Esophagus (tissue), 2 donors: ENCODE measurements around the gene PLAAT2. TPM values are rescaled to one million over a fixed set of nuclear protein-coding genes. Genes with fewer than 3 reads are reported as not detected.
"Not testable (repeated sequence)": the region's sequence is repeated elsewhere in the genome, so short reads cannot be mapped to it uniquely, and the experiment has no call there.

Experiments
- H3K27ac ChIP-seq, 2 donors: one replicate each; pipeline ENCODE4 v1.5.1; 2013; ENCODE audit warnings: low read depth in 2 of 2, mild to moderate bottlenecking in 2 of 2, inconsistent platforms in 1 of 2, low read length in 1 of 2, moderate library complexity in 1 of 2
- H3K27me3 ChIP-seq, 2 donors: one replicate each; pipeline ENCODE4 v1.6.1; 2013; ENCODE audit warnings: low read length in 2 of 2, control low read depth in 1 of 2, mild to moderate bottlenecking in 1 of 2; ENCODE audit not compliant: insufficient read depth in 2 of 2, control insufficient read depth in 1 of 2
- H3K36me3 ChIP-seq, 2 donors: one replicate each; pipeline ENCODE4 v1.6.1; 2013; ENCODE audit warnings: low read length in 1 of 2; ENCODE audit not compliant: control insufficient read depth in 2 of 2, insufficient read depth in 2 of 2
- H3K4me1 ChIP-seq, 2 donors: one replicate each; pipeline ENCODE4 v1.6.1; 2013; ENCODE audit warnings: low read length in 1 of 2; ENCODE audit not compliant: control insufficient read depth in 2 of 2, insufficient read depth in 2 of 2
- H3K4me3 ChIP-seq, 2 donors: one replicate each; pipeline ENCODE4 v1.5.1; 2013; ENCODE audit warnings: low read length in 2 of 2, mild to moderate bottlenecking in 2 of 2, low read depth in 1 of 2, moderate library complexity in 1 of 2
- H3K9me3 ChIP-seq, 2 donors: one replicate each; pipeline ENCODE4 v1.6.1; 2013; ENCODE audit warnings: mild to moderate bottlenecking in 2 of 2, low read depth in 1 of 2, low read length in 1 of 2, moderate library complexity in 1 of 2; ENCODE audit not compliant: control insufficient read depth in 2 of 2, insufficient read depth in 1 of 2
- WGBS, 2 donors: extraction: QIAGEN DNeasy Blood & Tissue Kit; methylation state at CpG; one replicate each; pipeline ENCODE4 v1.1.7; 2013; 5-methylcytosine and 5-hydroxymethylcytosine counted together
- polyA plus RNA-seq, 2 donors: library from polyadenylated mRNA; stranded (reverse); fragments of 200-250 nt; gene quantifications; one replicate each; pipeline ENCODE4 v1.2.3, GENCODE V29; 2013
- donor health status: healthy with polysubstance abuse.
- donor health status: Bipolar disorder and iron deficiency.

Gene PLAAT2
- polyA plus RNA-seq, 2 donors, result 0.22 to 1.3 TPM

- H3K27ac ChIP-seq, result peak overlapping the region in 1 of 2 donors; percentile 92
- H3K4me1 ChIP-seq, result peaks cover 3 to 17% of the 10 kb centered on the region in 2 donors
Measured at GRCh38 chr11:63535734-63536133, 27.4 kb downstream of the PLAAT2 start.

DNA sequence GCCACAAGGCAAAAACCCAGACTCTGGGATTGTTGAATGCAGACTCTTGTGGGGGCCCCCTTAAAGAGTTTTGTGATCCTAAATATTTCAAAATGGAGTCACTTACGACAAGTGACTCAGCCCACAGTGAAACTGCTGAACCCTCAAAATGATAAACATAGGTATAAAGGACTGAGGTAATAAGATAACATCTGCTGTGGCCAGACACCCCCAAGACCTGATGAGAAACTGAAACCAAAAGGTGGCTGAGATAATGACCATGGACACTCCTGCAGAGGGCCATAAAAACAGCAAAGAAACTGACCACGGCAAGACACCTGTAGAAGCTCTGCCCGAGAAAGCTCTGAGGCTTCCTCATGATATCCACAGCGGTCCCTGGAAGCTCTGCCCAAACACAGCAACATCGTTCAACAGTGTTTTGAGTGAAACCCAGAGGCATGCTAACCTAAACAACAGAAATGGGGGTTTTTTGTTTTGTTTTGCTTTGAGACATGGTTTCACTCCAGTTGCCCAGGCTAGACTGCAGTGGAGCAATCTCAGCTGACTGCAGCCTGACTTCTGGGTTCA, 28.2 kb downstream of the PLAAT2 start:
- Histone ChIP-seq H3K27ac (no peak overlapping the region), H3K27me3 (no peaks in the 10 kb centered on the region), H3K4me1 (peaks cover 3 to 17% of the 10 kb centered on the region in 2 donors), H3K4me3 (no peak overlapping the region), H3K9me3 (no peaks in the 10 kb centered on the region), H3K36me3 (no peaks in the 10 kb centered on the region)
- 80 to 88% methylated on average over 5 of the region's 5 CpGs for WGBS, 2 donors

More at GRCh38 chr11:63535734-63536133, 27.4 kb downstream of the PLAAT2 start:
- Histone ChIP-seq H3K36me3 (no peaks in the 10 kb centered on the region), H3K9me3 (no peaks in the 10 kb centered on the region), H3K27me3 (no peaks in the 10 kb centered on the region), H3K4me3 (no peak overlapping the region)
- WGBS, 2 donors, result 73 to 79% methylated on average over 1 of the region's 1 CpG

DNA sequence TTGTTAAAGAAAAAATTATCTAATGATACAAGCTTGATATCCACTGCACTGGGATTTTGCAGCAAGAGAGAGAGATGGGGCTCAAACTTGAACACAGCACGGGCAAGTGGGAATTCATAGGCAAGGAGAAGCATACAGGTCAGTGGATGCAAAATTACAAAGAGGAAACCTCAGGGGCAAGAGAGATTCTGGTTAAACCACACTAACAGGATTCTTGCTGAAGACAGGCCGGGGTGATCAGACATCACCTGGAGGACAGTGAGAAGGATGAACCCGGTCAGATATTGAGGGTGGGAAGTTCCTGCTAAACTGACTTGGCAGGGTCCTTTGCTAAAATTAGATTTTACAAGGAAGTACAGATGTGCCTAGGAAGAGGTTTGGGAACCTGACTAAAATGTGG, 29.1 kb downstream of the PLAAT2 start:
- no peaks in the 10 kb centered on the region for H3K27me3 ChIP-seq
- H3K27ac ChIP-seq, result no peak overlapping the region
- 61 to 64% methylated on average over 3 of the region's 3 CpGs for WGBS, 2 donors
- no peaks in the 10 kb centered on the region for H3K36me3 ChIP-seq
- no peak overlapping the region for H3K4me3 ChIP-seq
- H3K9me3 ChIP-seq, result no peaks in the 10 kb centered on the region
- peaks cover 3 to 17% of the 10 kb centered on the region in 2 donors for H3K4me1 ChIP-seq

DNA sequence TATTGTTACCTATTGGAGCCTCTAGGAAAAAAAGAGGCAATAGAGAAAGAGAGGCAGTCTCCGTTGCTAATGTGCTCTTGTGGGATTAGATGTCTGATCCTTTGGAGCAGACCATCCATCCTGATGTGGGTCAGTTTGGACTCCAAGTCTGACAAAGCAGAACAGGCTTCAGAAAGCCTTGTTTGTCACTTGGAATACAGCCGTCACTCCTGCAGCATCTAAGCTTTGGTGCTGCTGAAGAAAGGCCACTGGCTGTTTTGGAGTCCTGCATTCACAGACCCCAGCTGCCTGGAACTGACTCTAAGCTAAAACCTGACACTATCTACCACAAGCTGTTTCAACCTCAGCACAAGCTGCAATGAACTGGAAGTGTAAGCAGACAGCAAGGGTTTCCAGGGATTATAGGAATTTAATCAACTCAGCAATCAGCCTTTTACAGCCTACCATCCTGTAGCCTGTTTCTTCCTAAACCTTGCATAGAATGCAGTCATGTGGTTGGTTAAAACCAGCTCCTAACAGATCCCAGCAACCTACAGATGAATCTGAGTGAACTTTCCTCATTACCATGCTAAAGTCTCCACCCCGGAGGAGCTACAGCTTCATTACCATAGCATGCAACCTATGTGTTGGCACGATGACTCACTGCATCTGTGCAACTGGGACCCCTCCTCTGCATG, 30.2 kb downstream of the PLAAT2 start:
- Histone ChIP-seq H3K27me3 (no peaks in the 10 kb centered on the region), H3K36me3 (no peaks in the 10 kb centered on the region), H3K4me1 (peaks cover 3 to 8% of the 10 kb centered on the region in 2 donors), H3K27ac (no peak overlapping the region), H3K4me3 (no peak overlapping the region), H3K9me3 (no peaks in the 10 kb centered on the region)
- WGBS, 2 donors, result 72 to 73% methylated on average over 4 of the region's 4 CpGs

DNA sequence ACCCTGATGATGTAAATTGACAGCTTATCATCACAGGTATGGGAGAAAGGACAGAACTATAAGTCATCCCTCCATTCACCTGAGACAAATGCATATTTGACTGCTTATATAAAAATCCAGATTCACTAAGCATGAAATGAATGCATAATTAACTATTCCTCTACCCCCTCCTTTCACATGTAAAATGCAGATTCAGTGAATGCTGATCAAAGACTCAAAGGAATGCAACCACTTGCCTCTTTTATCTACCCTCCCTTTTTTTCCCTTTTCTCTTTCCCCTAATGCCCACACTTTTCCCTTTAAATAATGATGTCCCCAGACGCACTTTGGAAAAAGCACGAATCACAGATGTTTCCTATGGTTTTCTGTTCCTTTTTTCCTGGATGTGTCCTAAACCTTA, 31.1 kb downstream of the PLAAT2 start:
- Histone ChIP-seq H3K4me1 (peaks cover 0 to 3% of the 10 kb centered on the region in 2 donors), H3K27me3 (no peaks in the 10 kb centered on the region), H3K4me3 (no peak overlapping the region), H3K9me3 (no peaks in the 10 kb centered on the region), H3K36me3 (no peaks in the 10 kb centered on the region), H3K27ac (no peak overlapping the region)
- 73 to 83% methylated on average over 2 of the region's 2 CpGs for WGBS, 2 donors

- WGBS, 2 donors, result 57 to 70% methylated on average over 4 of the region's 6 CpGs
- H3K36me3 ChIP-seq, H3K4me1 ChIP-seq, H3K27ac ChIP-seq, H3K4me3 ChIP-seq, H3K9me3 ChIP-seq, H3K27me3 ChIP-seq: not testable (repeated sequence)
Measured at GRCh38 chr11:63531074-63531792, 31.9 kb downstream of the PLAAT2 start.

DNA sequence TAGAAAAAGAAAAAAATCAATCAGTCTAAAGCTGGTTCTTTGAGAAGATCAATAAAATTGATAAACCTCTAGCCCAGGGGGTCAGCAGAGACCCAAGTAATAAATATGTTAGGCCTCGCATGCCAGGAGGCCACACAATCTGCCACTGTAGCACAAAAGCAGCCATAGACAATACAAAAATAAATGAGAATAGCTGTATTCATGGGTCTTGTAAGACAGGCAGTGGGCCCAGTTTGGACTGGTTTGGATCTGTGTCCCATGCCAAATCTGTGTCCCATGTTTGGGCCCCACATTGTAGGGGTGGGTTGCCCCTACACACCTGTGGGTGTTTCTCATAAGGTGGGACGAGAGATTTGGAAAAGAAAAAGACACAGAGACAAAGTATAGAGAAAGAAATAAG, 33.2 kb downstream of the PLAAT2 start:
- Histone ChIP-seq H3K9me3 (no peaks in the 10 kb centered on the region), H3K27ac (no peak overlapping the region), H3K27me3 (no peaks in the 10 kb centered on the region), H3K4me3 (no peak overlapping the region), H3K36me3 (no peaks in the 10 kb centered on the region), H3K4me1 (no peaks in the 10 kb centered on the region)
- WGBS, 2 donors, result 94% methylated on average over 2 of the region's 2 CpGs

DNA sequence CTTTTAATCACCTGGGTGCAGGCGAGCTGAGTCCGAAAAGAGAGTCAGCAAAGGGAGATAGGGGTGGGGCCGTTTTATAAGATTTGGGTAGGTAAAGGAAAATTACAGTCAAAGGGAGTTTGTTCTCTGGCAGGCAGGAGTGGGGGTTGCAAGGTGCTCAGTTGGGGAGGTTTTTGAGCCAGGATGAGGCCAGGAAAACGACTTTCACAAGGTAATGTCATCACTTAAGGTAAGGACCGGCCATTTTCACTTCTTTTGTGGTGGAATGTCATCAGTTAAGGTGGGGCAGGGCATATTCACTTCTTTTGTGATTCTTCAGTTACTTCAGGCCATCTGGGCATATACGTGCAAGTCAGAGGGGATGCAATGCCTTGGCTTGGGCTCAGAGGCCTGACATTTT, 33.8 kb downstream of the PLAAT2 start:
- not testable (repeated sequence) for H3K4me1 ChIP-seq, H3K9me3 ChIP-seq, H3K27ac ChIP-seq, H3K4me3 ChIP-seq, H3K27me3 ChIP-seq, H3K36me3 ChIP-seq
- 68 to 71% methylated on average over 6 of the region's 6 CpGs for WGBS, 2 donors

DNA sequence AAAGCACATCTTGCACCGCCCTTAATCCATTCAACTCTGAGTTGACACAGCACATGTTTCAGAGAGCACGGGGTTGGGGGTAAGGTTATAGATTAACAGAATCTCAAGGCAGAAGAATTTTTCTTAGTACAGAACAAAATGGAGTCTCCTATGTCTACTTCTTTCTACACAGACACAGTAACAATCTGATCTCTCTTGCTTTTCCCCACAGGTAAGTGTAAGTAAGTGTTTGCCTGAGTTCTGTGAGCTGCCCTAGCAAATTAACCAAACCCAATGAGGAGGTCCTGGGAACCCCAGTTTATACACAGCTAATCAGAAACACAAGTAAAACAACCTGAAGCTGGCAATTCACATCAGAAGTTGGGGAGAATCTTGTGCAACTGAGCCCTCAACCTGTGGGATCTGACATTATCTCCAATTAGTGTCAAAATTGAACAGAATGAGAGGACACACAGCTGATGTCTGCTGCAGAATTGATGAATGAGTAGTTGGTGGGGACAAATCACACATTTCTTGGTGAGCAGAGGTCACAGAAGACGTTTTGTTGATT, 34.4 kb downstream of the PLAAT2 start:
- not testable (repeated sequence) for H3K36me3 ChIP-seq, H3K27ac ChIP-seq, H3K4me3 ChIP-seq, H3K27me3 ChIP-seq, H3K4me1 ChIP-seq, H3K9me3 ChIP-seq
- WGBS, 2 donors, result 71 to 78% methylated on average over 1 of the region's 3 CpGs
